Ovary (tissue), 9 donors: ENCODE results near the gene METTL16. TPM values are rescaled to one million over a fixed set of nuclear protein-coding genes. Genes with fewer than 3 reads are reported as not detected.

ENCODE experiments used
- DNase-seq, 5 donors: peaks; one replicate each; pipeline ENCODE4 v3.0.0-alpha.2; 2019 to 2020
- H3K27ac ChIP-seq, 2 donors: fragments of 200-600 bp; one replicate each; pipeline versions ENCODE4 v1.5.1 to v1.8.0; 2019 to 2022
- H3K27me3 ChIP-seq: fragments of 200-600 bp; one replicate; pipeline ENCODE4 v1.8.0; 2022
- H3K36me3 ChIP-seq: fragments of 200-600 bp; sonication (generic); one replicate; pipeline ENCODE4 v1.5.1; 2019
- H3K4me1 ChIP-seq: one replicate; pipeline ENCODE4 v1.8.1; 2013; ENCODE audit warnings: mild to moderate bottlenecking, moderate library complexity; ENCODE audit not compliant: insufficient read depth
- H3K4me3 ChIP-seq: fragments of 200-600 bp; sonication (generic); one replicate; pipeline ENCODE4 v1.5.1; 2017
- H3K9me3 ChIP-seq, 2 donors: fragments of 200-600 bp in 1 of 2; sonication (generic) in 1 of 2; one replicate each; pipeline versions ENCODE4 v1.5.1 to v1.8.1; 2013 to 2019; ENCODE audit warnings: mild to moderate bottlenecking in 1 of 2, moderate library complexity in 1 of 2
- EP300 ChIP-seq: sonication (generic); formaldehyde crosslinking; IDR thresholded peaks from one replicate; pipeline ENCODE4 v1.6.1; 2017; ENCODE audit warnings: antibody characterized with exemption
- POLR2A ChIP-seq: fragments of 450-650 bp; IDR thresholded peaks from one replicate; pipeline ENCODE4 v1.6.1; 2017; ENCODE audit warnings: antibody characterized with exemption, mild to moderate bottlenecking, moderate library complexity
- WGBS, 3 donors: extraction: QIAGEN DNeasy Blood & Tissue Kit in 1 of 3; methylation state at CpG; one replicate each; pipeline versions ENCODE4 v1.1.5 to v1.1.7; 2013 to 2017; 5-methylcytosine and 5-hydroxymethylcytosine counted together
- intact Hi-C, 4 donors: fragments of 100-400 bp; cut with DNase I; formaldehyde crosslinking; loops; one replicate each; pipeline versions ENCODE4 v1.11.0 to v1.15.1; 2022 to 2023
- polyA plus RNA-seq, 2 donors: library from polyadenylated mRNA; stranded (reverse); fragments of 200-250 nt in 1 of 2; fragments of 350-450 nt in 1 of 2; fragmentation: Illumina TruSeq in 1 of 2; extraction: RNeasy Lipid Tissue Mini Kit (QIAGEN cat#74804) in 1 of 2; gene quantifications; one replicate each; pipeline ENCODE4 v1.2.3, GENCODE V29; 2013 to 2014
- total RNA-seq, 7 donors: library from RNA; depleted of rRNA in 2 of 7; stranded (reverse); fragments of >200 nt in 2 of 7; fragmentation: NEBNext Ultra II Directional in 3 of 7; extraction: Animal tissue kit (Norgen Biotek cat#: 25700) in 3 of 7; gene quantifications; one replicate each; pipeline versions ENCODE4 v1.1.0 to v1.2.4, GENCODE V29; 2016 to 2023
- TF ChIP-seq, protein P1 (sequence below), 3 donors: fragments of 450-650 bp in 2 of 3; fragments of 200-600 bp in 1 of 3; IDR thresholded peaks; one replicate each; pipeline versions ENCODE4 v1.5.1 to v1.8.0; 2016 to 2022; ENCODE audit warnings: antibody characterized with exemption in 3 of 3, mild to moderate bottlenecking in 1 of 3
- donor health status: DM: no; HTN: no; CAD: no; lungs with moderate emphysema.
- donor health status: DM: no; HTN: no; CAD: no.
- donor health status: Bipolar disorder and iron deficiency.
- donor health status: DM: yes; HTN: yes; CAD: no.
- donor health status: DM: no; HTN: no; CAD: no.
- donor health status: DM: yes; HTN: yes; CAD: no.

The METTL16 gene
- total and polyA plus RNA-seq, 9 donors = 18.4 to 69.1 (median 38.8) TPM

DNA sequence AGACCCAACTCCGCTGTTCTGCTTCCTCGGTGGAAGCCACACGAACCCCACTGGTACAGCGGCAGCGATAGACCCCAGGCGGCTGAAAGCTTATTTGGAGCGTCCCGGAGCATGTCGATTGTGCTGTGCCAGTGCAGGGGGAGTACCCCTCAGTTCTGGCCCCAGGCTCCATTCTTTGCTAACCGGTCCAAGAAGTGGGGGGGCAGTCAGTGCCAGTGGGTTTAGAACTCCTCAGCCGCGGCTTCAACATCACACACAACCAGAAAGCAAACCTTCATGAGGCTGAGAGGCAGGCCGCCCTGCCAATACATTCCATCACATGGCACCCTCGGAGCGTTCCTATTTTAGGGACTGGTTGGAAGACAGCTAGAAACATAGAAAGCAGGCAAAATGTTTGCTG lies 109.1 kb downstream of the METTL16 start:
- H3K27me3 ChIP-seq = no peaks in the 10 kb centered on the region
- WGBS, 3 donors = 16 to 46% (median 17%) methylated on average over 6 to 15 of the region's 15 CpGs
- intact Hi-C loops = no loop called here

DNA sequence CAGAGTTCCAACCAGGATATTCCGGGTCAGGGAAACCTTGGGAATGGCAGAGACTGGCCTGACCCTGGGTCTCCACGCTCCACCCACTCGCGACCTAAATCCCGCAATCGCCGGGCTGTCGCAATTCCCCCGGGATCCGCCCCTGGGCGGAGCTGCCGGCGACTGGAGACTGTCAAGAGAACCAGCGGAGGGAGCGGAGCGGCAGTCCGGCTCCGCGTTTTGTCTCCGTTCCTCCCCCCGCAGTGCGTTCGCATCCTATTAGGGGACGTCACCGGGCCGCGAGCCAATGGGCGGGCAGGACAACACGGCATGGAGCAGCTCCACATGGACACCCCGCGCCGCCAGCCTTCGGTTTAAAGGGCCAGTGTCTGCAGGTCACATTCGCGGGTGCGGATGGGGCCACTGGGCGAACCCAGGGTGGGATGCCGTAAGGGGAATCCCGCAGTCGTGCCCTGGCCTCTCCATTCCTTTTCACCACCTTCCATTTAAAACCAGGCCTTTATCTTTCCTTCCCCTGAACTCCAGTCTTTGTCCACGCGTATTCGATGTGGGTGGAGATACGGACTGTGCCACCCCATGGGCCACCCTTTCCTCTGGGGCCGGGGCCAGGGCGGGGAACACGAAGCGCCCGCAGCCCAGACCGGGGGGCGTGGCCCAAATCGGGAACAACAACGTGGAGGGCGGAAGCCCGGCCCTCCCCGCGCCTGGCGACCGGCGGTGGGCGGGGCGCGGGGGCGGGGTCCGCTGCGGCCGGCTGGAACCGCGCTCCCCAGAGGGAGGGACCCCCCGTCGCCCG lies 110.1 kb downstream of the METTL16 start:
- H3K4me1 ChIP-seq = peaks cover 20% of the 10 kb centered on the region
- intact Hi-C loops = no loop called here
- H3K4me3 ChIP-seq = peak overlapping the region; percentile 99
- H3K27ac ChIP-seq = peak overlapping the region; percentile 84 to 99
- no peaks in the 10 kb centered on the region for H3K9me3 ChIP-seq
- 0 to 1% (median 0%) methylated on average over 60 to 71 of the region's 72 CpGs for WGBS, 3 donors
- no peaks in the 10 kb centered on the region for H3K36me3 ChIP-seq
- no peaks in the 10 kb centered on the region for H3K27me3 ChIP-seq
- DNase-seq = peak; percentile 100
- TF ChIP-seq, protein P1, sequence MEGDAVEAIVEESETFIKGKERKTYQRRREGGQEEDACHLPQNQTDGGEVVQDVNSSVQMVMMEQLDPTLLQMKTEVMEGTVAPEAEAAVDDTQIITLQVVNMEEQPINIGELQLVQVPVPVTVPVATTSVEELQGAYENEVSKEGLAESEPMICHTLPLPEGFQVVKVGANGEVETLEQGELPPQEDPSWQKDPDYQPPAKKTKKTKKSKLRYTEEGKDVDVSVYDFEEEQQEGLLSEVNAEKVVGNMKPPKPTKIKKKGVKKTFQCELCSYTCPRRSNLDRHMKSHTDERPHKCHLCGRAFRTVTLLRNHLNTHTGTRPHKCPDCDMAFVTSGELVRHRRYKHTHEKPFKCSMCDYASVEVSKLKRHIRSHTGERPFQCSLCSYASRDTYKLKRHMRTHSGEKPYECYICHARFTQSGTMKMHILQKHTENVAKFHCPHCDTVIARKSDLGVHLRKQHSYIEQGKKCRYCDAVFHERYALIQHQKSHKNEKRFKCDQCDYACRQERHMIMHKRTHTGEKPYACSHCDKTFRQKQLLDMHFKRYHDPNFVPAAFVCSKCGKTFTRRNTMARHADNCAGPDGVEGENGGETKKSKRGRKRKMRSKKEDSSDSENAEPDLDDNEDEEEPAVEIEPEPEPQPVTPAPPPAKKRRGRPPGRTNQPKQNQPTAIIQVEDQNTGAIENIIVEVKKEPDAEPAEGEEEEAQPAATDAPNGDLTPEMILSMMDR (IDR thresholded peaks at IDR 0.05) = no peak
- peak; percentile 86 for TF ChIP-seq EP300
- TF ChIP-seq POLR2A = peak; percentile 60

More for the DNA sequence above, 109.1 kb downstream of the METTL16 start:
- peak overlapping the region; percentile 99 for H3K4me3 ChIP-seq
- H3K36me3 ChIP-seq = no peaks in the 10 kb centered on the region
- peak overlapping the region in 1 of 2 donors; percentile 99 for H3K27ac ChIP-seq
- no peaks in the 10 kb centered on the region for H3K9me3 ChIP-seq
- no peak for TF ChIP-seq EP300
- no peak for TF ChIP-seq POLR2A
- TF ChIP-seq, protein P1 (IDR thresholded peaks at IDR 0.05) = no peak
- peaks cover 15% of the 10 kb centered on the region for H3K4me1 ChIP-seq
- peak in 3 of 5 donors; percentile 35 to 55 (median 39) for DNase-seq

DNA sequence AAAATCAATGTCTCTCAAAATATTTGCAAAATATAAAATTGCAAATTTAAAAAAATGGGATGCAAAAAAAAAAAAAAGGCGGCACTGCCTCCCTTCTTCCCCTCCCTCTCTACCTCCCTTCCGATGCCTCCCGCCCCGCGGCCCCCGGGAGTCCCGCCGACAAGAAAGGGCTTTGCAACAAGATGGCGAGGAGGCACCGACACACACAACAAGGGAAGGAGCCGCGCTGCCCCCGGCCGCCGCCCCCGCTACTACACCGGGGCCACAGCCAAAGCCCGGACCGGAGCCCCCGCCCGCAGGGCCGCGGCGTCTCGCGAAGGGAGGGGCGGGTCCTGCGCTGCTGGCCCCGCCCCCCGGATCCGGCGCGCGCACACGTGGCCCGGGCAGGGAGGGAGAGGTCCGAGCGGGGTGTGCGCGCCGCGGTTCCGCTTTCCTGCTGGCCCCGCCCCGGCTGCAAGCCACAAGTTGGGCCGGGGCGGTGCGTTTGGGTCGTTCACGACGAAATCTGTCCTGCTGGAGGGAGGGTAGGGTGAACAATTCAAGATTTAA lies 110.7 kb downstream of the METTL16 start, which contains the start of gene MNT:
MNT (minus strand) TSS at position 184 of the 549 bp plus-strand sequence. CDS start 348 bp downstream, outside the sequence.
- DNase-seq = peak; percentile 92 to 96 (median 94)
- Histone ChIP-seq H3K4me3 (peak within 1 kb of the TSS; percentile 99), H3K9me3 (no peaks in the 10 kb centered on the region), H3K4me1 (peaks cover 26% of the 10 kb centered on the region), H3K27ac (peak within 1 kb of the TSS; percentile 84 to 99), H3K36me3 (no peaks in the 10 kb centered on the region), H3K27me3 (no peaks in the 10 kb centered on the region)
- 0 to 1% (median 0%) methylated on average over 40 to 51 of the region's 51 CpGs for WGBS, 3 donors
- TF ChIP-seq POLR2A = peak; percentile 76
- no peak for TF ChIP-seq EP300
- TF ChIP-seq, protein P1 (IDR thresholded peaks at IDR 0.05) = peak in 2 of 3 donors; percentile 40 to 56
- intact Hi-C loops = no loop called here

DNA sequence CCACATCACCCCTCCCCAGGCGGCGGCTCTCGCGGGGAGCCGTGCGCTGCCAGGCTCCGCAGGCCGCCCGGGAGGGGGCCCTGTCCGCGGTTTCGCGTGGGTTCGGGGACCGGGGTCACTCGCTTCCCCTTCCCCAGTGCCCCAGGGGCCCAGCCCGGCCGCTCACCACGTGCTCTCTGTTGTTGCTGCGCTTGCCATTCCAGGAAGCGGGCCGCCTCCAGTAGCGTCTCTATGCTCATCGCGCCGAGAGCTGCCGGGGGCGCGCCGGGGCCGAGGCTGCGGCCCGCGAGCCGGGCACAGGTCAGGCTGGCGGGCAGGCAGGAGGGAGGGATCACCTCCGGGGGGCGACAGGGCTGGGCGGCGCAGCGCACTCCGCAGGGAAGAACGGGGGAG lies 111.2 kb downstream of the METTL16 start:
- peak overlapping the region; percentile 99 for H3K4me3 ChIP-seq
- no peaks in the 10 kb centered on the region for H3K36me3 ChIP-seq
- TF ChIP-seq, protein P1 (IDR thresholded peaks at IDR 0.05) = no peak
- TF ChIP-seq POLR2A = no peak
- no peak for TF ChIP-seq EP300
- 0% methylated on average over 30 to 43 of the region's 43 CpGs for WGBS, 3 donors
- intact Hi-C loops = no loop called here
- H3K4me1 ChIP-seq = peaks cover 31% of the 10 kb centered on the region
- peak; percentile 58 to 76 (median 69) for DNase-seq
- no peaks in the 10 kb centered on the region for H3K27me3 ChIP-seq
- H3K9me3 ChIP-seq = no peaks in the 10 kb centered on the region
- H3K27ac ChIP-seq = peak overlapping the region; percentile 84 to 99
